ENCODE measurements around the gene RASA2.

Gene RASA2

DNA sequence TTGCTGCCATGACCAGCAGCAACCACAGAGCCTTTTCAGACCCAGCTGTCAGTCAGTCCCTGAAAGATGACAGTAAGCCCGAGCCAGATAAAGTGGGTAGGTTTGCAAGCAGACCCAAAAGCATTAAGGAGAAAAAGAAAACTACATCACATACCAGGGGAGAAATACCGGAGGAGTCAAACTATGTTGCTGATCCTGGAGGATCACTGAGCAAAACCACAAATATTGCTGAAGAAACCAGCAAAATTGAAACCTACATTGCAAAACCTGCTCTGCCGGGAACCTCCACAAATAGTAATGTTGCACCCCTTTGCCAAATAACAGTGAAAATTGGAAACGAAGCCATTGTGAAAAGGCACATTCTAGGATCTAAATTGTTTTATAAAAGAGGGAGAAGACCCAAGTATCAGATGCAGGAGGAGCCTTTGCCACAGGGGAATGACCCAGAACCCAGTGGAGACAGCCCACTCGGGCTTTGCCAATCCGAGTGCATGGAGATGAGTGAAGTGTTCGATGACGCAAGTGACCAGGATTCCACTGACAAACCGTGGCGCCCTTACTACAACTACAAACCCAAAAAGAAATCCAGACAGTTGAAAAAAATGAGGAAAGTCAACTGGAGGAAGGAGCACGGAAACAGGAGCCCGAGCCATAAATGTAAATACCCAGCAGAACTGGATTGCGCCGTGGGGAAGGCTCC lies 42.1 kb upstream of the RASA2 start:
- H3K36me3 ChIP-seq (ENCODE audit: control insufficient read depth in 4 of 4, insufficient read depth in 4 of 4, low read length in 3 of 4): peaks cover 6 to 38% (median 14%) of the 10 kb centered on the region in 4 experiments
- H3K9me3 ChIP-seq (ENCODE audit: control extremely low read depth in 1 of 5, control insufficient read depth in 4 of 5, insufficient read depth in 2 of 5, low read depth in 1 of 5, low read length in 4 of 5): no peaks in the 10 kb centered on the region
- no peaks in the 10 kb centered on the region for H3K27me3 ChIP-seq (replicated peaks in 2 of 5; ENCODE audit: control insufficient read depth in 4 of 5, insufficient read depth in 5 of 5, low read length in 4 of 5)
- WGBS (ENCODE audit: insufficient coverage): 91% methylated on average over 7 of the region's 14 CpGs
- ChIA-PET CTCF (interaction anchor here (1.0 to 6.4 kb wide), 4 partner anchors 8 to 84 kb away, joined by 3 to 51 read pairs (median 20); no protein-coding TSS in a partner anchor), POLR2A (no interaction called here)
- no peak for DNase-seq
- H3K4me3 ChIP-seq (ENCODE audit: control insufficient read depth in 1 of 7, extremely low read depth in 1 of 7, insufficient read depth in 4 of 7, low read depth in 2 of 7, low read length in 6 of 7): no peak overlapping the region
- no peak overlapping the region for H3K27ac ChIP-seq (ENCODE audit: insufficient read depth in 1 of 2, low read depth in 1 of 2, low read length in 2 of 2, poor library complexity in 1 of 2, severe bottlenecking in 2 of 2)
- peaks cover 0 to 4% (median 2%) of the 10 kb centered on the region in 4 experiments for H3K4me1 ChIP-seq (ENCODE audit: control extremely low read depth in 1 of 4, control insufficient read depth in 4 of 4, insufficient read depth in 4 of 4, low read length in 3 of 4)

DNA sequence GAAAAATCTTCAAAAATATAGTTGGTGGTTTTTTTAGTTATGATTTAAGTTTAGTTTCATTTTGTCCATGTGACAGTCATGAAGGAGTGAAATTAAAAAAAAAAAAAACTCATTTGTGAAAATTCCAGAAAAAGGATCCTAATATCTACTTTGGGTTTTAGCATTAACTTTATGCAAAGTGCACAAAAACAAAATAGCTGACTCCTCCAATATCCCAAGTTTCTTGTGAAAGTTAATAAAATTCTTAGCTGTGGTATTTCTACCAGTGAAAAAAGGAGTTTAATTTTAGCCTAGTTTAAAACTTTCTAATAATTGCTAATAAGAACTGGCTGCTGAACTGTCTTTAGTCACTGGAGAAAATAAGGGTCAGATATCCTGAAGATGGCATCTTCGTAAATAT lies 40.8 kb upstream of the RASA2 start:
- Histone ChIP-seq H3K27me3 (replicated peaks in 2 of 5; ENCODE audit: control insufficient read depth in 4 of 5, insufficient read depth in 5 of 5, low read length in 4 of 5) (no peaks in the 10 kb centered on the region), H3K36me3 (ENCODE audit: control insufficient read depth in 4 of 4, insufficient read depth in 4 of 4, low read length in 3 of 4) (peaks cover 6 to 38% (median 14%) of the 10 kb centered on the region in 4 experiments), H3K9me3 (ENCODE audit: control extremely low read depth in 1 of 5, control insufficient read depth in 4 of 5, insufficient read depth in 2 of 5, low read depth in 1 of 5, low read length in 4 of 5) (no peaks in the 10 kb centered on the region), H3K27ac (ENCODE audit: insufficient read depth in 1 of 2, low read depth in 1 of 2, low read length in 2 of 2, poor library complexity in 1 of 2, severe bottlenecking in 2 of 2) (no peak overlapping the region), H3K4me1 (ENCODE audit: control extremely low read depth in 1 of 4, control insufficient read depth in 4 of 4, insufficient read depth in 4 of 4, low read length in 3 of 4) (peaks cover 0 to 3% (median 2%) of the 10 kb centered on the region in 4 experiments), H3K4me3 (ENCODE audit: control insufficient read depth in 1 of 7, extremely low read depth in 1 of 7, insufficient read depth in 4 of 7, low read depth in 2 of 7, low read length in 6 of 7) (no peak overlapping the region)
- ChIA-PET CTCF (interaction anchor here (0.6 to 1.7 kb wide), 7 partner anchors 10 to 85 kb away, joined by 3 to 4 read pairs (median 3); no protein-coding TSS in a partner anchor), POLR2A (no interaction called here)
- DNase-seq: no peak
- no CpG with 5 or more reads among the region's 1 CpG for WGBS (ENCODE audit: insufficient coverage)

DNA sequence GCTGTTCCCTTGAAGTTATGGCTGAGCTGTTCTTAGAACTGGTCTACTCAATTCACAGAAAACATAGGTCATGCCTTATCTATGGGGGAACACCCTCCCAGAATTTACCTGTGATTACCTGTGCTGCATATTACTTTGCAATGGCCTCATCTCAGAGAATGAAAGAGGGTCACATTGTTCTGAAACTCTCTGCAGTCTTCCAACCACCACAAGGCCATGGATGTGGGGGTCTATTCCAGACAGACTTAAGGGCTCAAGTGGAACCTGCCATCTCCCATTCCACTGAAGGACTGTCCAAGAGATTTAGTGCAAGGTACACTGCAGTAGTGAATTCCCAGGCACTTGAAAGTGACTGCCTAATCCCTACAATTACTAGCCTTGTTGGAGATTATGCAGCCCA lies 40.1 kb upstream of the RASA2 start:
- peaks cover 0 to 2% (median under 1%) of the 10 kb centered on the region in 4 experiments for H3K4me1 ChIP-seq (ENCODE audit: control extremely low read depth in 1 of 4, control insufficient read depth in 4 of 4, insufficient read depth in 4 of 4, low read length in 3 of 4)
- H3K4me3 ChIP-seq (ENCODE audit: control insufficient read depth in 1 of 7, extremely low read depth in 1 of 7, insufficient read depth in 4 of 7, low read depth in 2 of 7, low read length in 6 of 7): no peak overlapping the region
- peaks cover 6 to 38% (median 14%) of the 10 kb centered on the region in 4 experiments for H3K36me3 ChIP-seq (ENCODE audit: control insufficient read depth in 4 of 4, insufficient read depth in 4 of 4, low read length in 3 of 4)
- ChIA-PET POLR2A (no interaction called here), CTCF (interaction anchor here (0.9 to 1.7 kb wide), 4 partner anchors 10 to 86 kb away, joined by 3 to 4 read pairs (median 4); no protein-coding TSS in a partner anchor)
- no peaks in the 10 kb centered on the region for H3K9me3 ChIP-seq (ENCODE audit: control extremely low read depth in 1 of 5, control insufficient read depth in 4 of 5, insufficient read depth in 2 of 5, low read depth in 1 of 5, low read length in 4 of 5)
- no peaks in the 10 kb centered on the region for H3K27me3 ChIP-seq (replicated peaks in 2 of 5; ENCODE audit: control insufficient read depth in 4 of 5, insufficient read depth in 5 of 5, low read length in 4 of 5)
- no peak for DNase-seq
- no peak overlapping the region for H3K27ac ChIP-seq (ENCODE audit: insufficient read depth in 1 of 2, low read depth in 1 of 2, low read length in 2 of 2, poor library complexity in 1 of 2, severe bottlenecking in 2 of 2)

DNA sequence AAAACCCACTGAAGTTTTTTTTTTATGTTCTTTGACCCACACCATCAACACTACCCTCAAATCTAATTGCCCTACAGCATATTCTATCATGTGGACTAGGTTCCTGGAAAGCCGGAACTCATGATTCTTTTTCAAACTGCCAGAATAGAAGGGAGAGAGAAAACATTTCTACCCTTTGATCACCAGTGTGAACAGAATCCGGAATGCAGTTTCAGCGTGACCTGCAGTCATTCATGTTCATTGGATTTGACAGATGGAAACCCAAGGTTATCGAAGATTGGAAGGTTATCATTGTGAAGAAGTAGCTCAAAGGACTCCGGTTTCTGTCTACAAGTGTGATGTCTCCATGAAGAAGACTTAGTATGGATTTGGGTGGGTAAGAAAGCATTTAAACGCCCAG lies 39.4 kb upstream of the RASA2 start:
- H3K36me3 ChIP-seq (ENCODE audit: control insufficient read depth in 4 of 4, insufficient read depth in 4 of 4, low read length in 3 of 4): peaks cover 6 to 35% (median 14%) of the 10 kb centered on the region in 4 experiments
- ChIA-PET CTCF (interaction anchor here (0.9 to 1.7 kb wide), 2 partner anchors 12 to 85 kb away, joined by 3 to 4 read pairs; no protein-coding TSS in a partner anchor), POLR2A (no interaction called here)
- WGBS (ENCODE audit: insufficient coverage): 100% methylated on average over 5 of the region's 6 CpGs
- DNase-seq: no peak
- H3K27ac ChIP-seq (ENCODE audit: insufficient read depth in 1 of 2, low read depth in 1 of 2, low read length in 2 of 2, poor library complexity in 1 of 2, severe bottlenecking in 2 of 2): no peak overlapping the region
- no peaks in the 10 kb centered on the region for H3K27me3 ChIP-seq (replicated peaks in 2 of 5; ENCODE audit: control insufficient read depth in 4 of 5, insufficient read depth in 5 of 5, low read length in 4 of 5)
- no peaks in the 10 kb centered on the region for H3K9me3 ChIP-seq (ENCODE audit: control extremely low read depth in 1 of 5, control insufficient read depth in 4 of 5, insufficient read depth in 2 of 5, low read depth in 1 of 5, low read length in 4 of 5)
- no peak overlapping the region for H3K4me3 ChIP-seq (ENCODE audit: control insufficient read depth in 1 of 7, extremely low read depth in 1 of 7, insufficient read depth in 4 of 7, low read depth in 2 of 7, low read length in 6 of 7)
- H3K4me1 ChIP-seq (ENCODE audit: control extremely low read depth in 1 of 4, control insufficient read depth in 4 of 4, insufficient read depth in 4 of 4, low read length in 3 of 4): peaks cover 2 to 8% (median 5%) of the 10 kb centered on the region in 4 experiments

- peaks cover 4 to 13% (median 8%) of the 10 kb centered on the region in 4 experiments for H3K4me1 ChIP-seq (ENCODE audit: control extremely low read depth in 1 of 4, control insufficient read depth in 4 of 4, insufficient read depth in 4 of 4, low read length in 3 of 4)
- ChIA-PET CTCF (interaction anchor here (0.6 to 3.5 kb wide), 17 partner anchors 11 to 217 kb away, joined by 3 to 24 read pairs (median 3); partner anchors contain the start of gene PXYLP1), POLR2A (interaction anchor here (1.0 kb wide), 1 partner anchor 139 kb away, joined by 3 read pairs; no protein-coding TSS in a partner anchor)
- DNase-seq: no peak
- 100% methylated on average over 1 of the region's 6 CpGs for WGBS (ENCODE audit: insufficient coverage)
- no peak overlapping the region for H3K27ac ChIP-seq (ENCODE audit: insufficient read depth in 1 of 2, low read depth in 1 of 2, low read length in 2 of 2, poor library complexity in 1 of 2, severe bottlenecking in 2 of 2)
- no peak overlapping the region for H3K4me3 ChIP-seq (ENCODE audit: control insufficient read depth in 1 of 7, extremely low read depth in 1 of 7, insufficient read depth in 4 of 7, low read depth in 2 of 7, low read length in 6 of 7)
- H3K9me3 ChIP-seq (ENCODE audit: control extremely low read depth in 1 of 5, control insufficient read depth in 4 of 5, insufficient read depth in 2 of 5, low read depth in 1 of 5, low read length in 4 of 5): no peaks in the 10 kb centered on the region
- H3K36me3 ChIP-seq (ENCODE audit: control insufficient read depth in 4 of 4, insufficient read depth in 4 of 4, low read length in 3 of 4): peaks cover 3 to 22% (median 6%) of the 10 kb centered on the region in 4 experiments
- H3K27me3 ChIP-seq (replicated peaks in 2 of 5; ENCODE audit: control insufficient read depth in 4 of 5, insufficient read depth in 5 of 5, low read length in 4 of 5): no peaks in the 10 kb centered on the region
These were observed 38.1 kb upstream of the RASA2 start for GRCh38 chr3:141448606-141449220.

DNA sequence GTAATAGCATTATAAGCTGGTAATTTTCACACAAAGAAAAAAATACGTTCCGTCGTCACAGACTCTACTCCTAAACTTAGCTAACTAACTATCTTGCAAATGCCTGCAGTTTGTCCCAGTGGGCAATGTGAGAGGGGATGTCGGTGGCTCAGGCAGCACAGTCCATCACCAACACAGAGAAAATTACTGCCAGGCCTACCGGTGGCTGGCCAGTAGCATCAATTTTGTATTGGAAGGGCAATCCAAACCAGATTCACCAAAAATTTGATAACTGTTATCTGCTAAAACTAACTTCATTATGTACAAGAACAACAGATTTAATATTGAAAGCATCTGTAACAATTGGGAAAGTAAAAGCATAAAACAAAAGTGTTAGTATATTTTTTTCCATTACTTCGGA lies 37.4 kb upstream of the RASA2 start:
- Histone ChIP-seq H3K36me3 (ENCODE audit: control insufficient read depth in 4 of 4, insufficient read depth in 4 of 4, low read length in 3 of 4) (peaks cover 2 to 15% (median 4%) of the 10 kb centered on the region in 4 experiments), H3K27ac (ENCODE audit: insufficient read depth in 1 of 2, low read depth in 1 of 2, low read length in 2 of 2, poor library complexity in 1 of 2, severe bottlenecking in 2 of 2) (no peak overlapping the region), H3K9me3 (ENCODE audit: control extremely low read depth in 1 of 5, control insufficient read depth in 4 of 5, insufficient read depth in 2 of 5, low read depth in 1 of 5, low read length in 4 of 5) (no peaks in the 10 kb centered on the region), H3K4me3 (ENCODE audit: control insufficient read depth in 1 of 7, extremely low read depth in 1 of 7, insufficient read depth in 4 of 7, low read depth in 2 of 7, low read length in 6 of 7) (no peak overlapping the region), H3K27me3 (replicated peaks in 2 of 5; ENCODE audit: control insufficient read depth in 4 of 5, insufficient read depth in 5 of 5, low read length in 4 of 5) (no peaks in the 10 kb centered on the region), H3K4me1 (ENCODE audit: control extremely low read depth in 1 of 4, control insufficient read depth in 4 of 4, insufficient read depth in 4 of 4, low read length in 3 of 4) (peaks cover 4 to 13% (median 8%) of the 10 kb centered on the region in 4 experiments)
- WGBS (ENCODE audit: insufficient coverage): 100% methylated on average over 3 of the region's 6 CpGs
- ChIA-PET CTCF (interaction anchor here (0.7 to 3.5 kb wide), 16 partner anchors 8 to 218 kb away, joined by 3 to 24 read pairs (median 5); partner anchors contain the start of gene PXYLP1), POLR2A (no interaction called here)
- no peak for DNase-seq
